NCI-H82 treated with DMSO at 0.1 percent for 48 hours (cell line): ENCODE measurements around the gene KIRREL3.

Experiments
- DNase-seq: peaks from one replicate; lab custom pipeline; 2025; ENCODE audit not compliant: unreplicated experiment; lab: John Stamatoyannopoulos, UW

The KIRREL3 gene

DNA sequence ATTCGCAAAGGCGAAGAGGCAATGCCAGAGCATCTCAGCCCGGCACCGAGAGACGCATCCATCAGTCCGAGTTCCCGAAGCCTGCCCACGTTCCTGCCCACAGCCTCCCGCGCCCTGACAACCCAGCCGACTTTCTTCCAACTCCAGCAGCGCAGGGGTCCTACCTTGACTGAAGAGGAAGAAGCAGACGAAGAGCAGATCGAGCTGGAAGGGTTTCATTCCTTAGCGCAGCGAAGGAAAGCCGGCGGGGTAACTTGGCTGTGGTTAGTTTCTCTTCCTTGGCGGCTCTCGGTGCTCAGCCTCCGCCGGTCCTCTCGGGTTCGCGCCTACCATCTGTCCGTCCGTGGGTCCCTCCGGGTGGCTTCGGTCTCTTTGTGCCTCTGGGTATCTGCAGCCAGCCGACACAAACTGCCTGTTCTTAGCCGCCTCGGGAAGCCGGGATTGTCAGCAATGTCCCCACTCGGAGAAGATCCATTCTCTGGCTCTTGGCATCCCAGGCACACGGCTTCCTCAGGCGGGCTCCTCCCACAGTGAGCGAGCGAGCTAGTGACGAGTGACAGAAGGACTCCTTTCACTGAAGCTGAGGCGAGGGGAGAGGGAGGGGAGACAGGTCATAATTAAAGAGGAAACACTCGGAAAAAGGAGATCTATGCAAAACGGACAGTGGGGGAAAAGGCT lies at the start of gene KIRREL3:
Gene KIRREL3 (minus strand): TSS at position 480 of the 678 bp plus-strand sequence.
- no peak for DNase-seq

DNA sequence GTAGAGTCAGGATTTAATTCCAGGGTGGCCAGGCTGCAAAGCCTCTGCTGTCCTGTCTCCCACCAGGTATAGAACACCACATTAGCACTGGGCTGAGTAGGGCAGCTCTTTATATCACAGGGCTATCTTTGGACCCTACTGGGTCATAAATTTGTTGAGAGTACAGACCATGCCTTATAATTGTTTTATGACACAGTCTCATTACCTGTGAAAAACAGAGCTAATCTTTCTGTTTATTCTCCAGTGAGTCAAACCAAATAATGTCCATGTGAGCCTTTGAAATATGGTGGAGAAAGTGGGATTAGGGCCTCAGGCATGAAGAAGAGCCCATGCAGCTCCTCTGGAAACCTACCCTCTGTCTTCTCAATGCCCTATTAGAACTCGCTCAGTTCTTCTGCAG lies 49.6 kb upstream of the KIRREL3 start:
- no peak for DNase-seq

DNA sequence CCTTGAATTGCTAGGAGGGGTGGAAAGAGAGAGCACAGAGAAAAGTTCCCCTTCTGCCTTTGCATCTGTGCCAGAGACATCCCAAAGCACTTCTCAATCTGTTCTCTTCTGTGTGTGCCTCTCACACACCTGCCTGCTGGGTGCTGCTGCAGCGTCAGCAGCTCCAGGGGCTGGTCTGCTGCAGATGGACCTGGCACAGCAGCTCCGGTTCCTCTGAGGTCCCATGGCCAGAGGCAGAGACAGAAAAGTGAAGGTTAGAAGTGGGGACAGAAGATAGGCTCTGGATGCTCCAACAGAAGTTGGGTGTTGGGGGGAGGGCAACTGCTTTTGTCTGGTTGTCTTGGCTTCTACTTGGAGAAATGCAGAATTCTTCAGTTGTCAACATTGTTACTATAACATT lies 48.9 kb upstream of the KIRREL3 start:
- DNase-seq: no peak

DNA sequence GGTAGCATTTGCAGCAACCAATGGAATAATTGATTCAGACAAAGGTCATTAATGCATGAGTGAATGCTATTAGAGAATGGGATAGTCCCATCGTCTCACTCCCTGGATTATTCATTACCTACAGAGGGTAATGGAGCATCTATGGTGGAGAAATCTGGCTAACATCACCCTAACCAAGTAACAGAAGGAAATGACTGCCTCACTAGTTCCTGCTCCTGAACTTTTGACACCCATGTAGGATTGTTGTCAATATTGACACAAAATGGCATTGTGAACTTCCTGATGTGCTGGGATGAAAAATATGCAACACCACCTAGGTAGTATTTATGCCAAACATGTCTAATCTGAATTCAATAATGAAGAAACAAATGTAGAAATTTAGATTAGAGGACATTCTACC lies 44.0 kb upstream of the KIRREL3 start:
- DNase-seq: no peak

DNA sequence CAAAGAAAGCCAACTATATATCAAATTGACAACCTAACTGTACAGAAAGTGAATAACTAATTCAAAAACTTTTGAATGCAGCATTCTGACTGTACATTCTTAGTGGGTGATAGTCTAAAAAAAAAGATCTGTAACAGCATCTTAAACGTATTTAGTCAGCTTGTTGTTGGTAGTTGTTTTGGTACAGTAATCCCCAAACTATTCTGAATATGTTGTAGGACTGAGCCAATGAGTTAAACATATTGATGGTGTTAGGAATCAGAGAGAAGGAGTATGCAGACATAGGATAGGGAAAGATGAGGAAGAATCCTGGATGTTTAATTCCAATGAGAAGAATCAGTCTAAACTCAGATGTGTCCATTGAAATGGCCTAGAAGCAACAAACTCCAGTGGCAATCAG lies 41.9 kb upstream of the KIRREL3 start:
- DNase-seq: no peak

DNA sequence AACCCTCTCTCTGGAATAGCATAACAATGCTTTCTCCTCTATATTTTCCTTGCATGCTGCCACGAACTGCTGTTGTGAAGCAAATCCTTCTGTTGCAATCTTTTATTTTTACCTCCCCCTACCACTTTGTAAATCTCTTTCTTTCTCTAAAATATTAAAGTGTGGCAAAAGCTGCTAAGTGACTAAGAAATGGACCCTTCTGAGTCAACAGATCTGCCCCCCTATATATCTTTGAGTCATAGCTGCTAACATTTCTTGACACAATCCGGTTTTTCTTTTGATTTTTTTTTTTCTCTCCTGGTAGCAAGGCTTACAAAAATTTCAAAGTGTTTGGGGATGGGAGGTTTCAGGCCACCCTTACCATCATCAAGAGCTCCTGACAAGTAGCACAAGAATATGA lies 39.0 kb upstream of the KIRREL3 start:
- no peak for DNase-seq

DNA sequence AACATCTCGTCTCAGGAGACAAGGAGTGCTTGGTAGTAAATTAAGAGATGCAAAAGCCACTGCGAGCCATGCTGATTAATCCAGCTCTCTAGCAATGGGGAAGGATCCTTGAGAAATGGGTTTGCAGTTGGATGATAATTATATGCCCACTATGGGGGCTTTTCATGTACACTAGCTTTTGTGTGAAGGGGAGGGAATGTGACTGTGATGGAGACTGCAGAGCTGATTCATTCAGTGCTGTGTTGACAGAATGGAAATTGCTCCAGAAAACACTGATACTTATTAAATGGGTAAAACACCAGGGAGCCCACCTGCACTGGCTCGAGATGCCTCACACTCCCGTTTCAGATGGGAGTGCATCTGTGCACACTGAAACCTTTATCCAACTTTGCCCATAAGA lies 37.0 kb upstream of the KIRREL3 start:
- no peak for DNase-seq

DNA sequence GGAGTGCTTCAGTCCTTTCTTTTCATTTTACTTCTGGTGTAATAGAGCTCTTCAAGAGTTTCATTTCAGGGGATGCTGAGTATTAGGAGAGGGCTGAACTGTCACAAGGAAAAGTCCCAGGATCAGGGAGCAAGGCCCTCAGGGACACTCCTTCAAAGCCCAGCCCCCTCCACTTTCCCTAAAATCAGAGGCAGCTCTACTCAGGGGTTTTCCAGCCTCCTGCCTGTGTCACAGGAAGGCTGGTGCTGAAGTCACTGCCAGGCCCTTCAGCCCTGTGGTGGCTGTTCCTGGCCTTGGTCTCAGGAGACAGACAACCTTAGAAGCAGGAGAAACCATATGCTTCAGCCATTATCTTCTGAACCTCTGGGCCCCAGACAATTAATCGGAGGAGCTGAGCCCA lies 36.4 kb upstream of the KIRREL3 start:
- DNase-seq: no peak

DNA sequence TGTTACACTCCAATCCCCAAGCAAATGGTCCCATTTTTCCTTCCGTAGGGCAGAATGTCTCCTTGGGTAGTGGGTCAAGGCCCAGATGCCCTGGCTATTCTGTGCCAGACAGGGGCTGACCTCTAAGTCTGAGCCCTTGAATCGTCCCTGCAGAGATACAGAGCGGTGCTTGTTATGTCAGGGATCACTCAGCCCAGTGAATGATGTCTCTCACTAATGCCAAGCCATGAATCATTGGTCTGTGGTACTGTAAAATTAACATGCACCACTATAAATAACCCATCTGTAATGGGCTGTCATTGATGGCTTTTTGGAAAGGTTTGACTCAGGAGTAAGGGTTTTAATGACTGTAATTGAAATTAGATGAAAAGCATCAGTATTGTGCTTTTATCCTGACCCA lies 35.3 kb upstream of the KIRREL3 start:
- no peak for DNase-seq

DNA sequence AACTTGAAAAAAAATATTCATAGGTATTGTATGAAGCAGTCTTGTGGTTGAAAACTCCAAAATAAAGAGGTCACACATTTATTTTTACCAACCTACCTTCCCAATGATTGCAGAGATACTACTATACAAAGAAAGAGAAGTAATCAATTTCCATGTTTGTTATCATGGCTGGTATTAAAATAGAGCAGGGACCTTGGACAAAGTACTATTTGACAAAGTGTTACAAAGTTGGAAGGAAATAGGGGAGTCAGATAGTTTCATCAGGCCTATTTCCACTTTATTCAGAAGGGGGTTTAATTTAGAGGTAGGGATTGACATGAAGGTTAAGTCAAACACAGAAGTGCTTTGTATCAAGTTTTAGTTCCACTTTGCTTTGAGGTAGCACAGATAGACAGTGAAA lies 34.4 kb upstream of the KIRREL3 start:
- no peak for DNase-seq

DNA sequence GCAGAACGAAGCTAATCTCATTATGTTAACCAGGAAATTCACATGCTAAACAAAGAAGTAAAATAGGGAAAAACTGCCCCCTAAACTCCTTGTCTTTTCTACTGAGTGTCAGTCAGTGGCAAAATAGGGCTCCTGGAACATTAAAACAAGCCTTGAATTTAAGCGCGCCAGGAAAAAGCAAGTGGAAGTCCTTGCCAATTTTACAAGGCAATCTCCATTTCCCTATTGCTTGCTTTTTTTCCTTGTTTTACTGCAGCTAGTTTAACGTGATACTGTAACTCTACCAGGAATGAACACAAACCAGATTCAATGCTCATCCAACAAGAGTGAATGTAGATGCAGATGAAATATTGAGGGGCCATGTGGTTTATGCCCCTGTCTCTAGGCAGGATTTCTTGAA lies 28.1 kb upstream of the KIRREL3 start:
- no peak for DNase-seq

DNA sequence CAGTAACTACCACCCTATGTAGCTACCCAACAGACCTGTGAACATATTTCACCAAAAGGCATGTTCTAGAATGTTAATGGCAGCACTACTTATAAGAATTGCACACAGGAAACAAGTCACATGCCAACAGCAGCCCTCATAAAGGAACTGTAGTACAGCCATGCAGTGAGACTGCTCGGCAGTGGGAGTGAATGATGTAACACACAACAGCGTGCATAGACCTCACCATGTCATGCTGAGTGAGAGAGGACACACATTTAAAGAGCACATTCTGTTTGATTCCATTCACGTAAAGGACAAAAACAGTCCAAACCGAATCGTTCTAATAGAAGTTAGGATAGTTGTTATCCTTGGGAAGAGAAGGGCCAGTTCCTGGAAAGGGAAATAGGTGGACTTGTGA lies 27.2 kb upstream of the KIRREL3 start:
- no peak for DNase-seq

DNA sequence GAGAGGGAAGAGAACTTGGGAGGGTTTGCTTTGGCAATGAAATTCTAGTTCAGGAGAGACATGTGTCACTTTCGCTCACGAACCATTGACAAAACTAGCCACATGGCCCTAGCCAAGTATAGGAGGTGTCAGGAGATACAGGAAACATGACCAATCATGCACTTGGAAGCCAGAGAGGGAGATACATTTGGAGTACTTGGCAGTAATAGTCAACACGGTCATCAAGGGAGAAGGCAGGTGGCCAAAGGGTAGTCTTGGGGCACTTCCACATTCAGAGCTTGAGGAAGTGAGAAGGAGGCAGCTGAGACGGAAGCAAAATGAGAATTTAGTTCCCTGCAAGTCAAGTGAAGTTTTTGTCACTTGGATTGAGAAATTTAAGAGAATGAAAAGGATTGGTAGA lies 26.4 kb upstream of the KIRREL3 start:
- no peak for DNase-seq

DNA sequence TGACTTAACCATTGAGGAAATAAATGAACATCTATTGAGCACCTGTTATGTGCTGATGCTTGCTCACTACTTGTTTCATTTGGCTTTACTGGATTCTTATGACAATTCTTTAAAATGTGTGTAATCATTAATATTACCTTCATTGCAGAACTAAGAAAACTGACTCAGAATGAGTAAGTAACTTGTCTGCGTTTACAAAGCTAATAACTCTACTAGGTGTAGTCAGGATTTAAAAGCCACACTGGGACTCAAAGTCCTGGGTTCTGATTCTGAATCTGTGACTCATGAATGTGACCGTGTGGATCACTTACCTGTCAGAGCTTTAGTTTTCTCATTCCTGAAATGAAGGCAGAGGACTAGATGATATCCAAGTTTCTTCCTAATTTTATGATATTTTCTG lies 23.4 kb upstream of the KIRREL3 start:
- DNase-seq: no peak

DNA sequence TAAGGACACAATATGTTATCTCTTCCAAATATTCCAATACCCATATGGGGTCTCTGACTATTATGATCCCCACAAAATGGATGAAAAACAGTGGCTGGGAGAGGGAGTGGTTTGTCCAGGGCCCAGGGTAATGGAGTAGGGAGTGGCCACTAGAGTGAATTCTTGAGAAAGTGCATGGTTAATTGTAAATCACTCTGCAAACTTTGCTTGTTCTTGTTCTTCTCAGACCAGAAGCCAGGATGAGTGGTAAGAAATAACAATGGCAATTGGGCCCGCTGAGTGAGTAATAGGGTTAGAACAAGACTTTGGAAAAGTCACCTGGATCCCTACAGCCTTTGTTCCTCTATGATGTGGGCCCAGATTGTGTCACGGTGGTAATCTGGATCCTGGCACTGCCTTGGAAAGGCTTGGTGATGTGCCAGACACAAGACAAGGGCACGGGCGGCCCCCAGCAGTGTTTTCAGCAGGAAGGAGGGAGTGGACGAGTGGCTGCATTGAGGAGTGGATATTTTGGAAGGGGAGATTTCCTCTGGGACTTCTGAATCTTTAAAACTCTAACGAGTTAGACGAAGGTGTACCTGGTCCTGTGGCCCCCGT lies 18.2 kb upstream of the KIRREL3 start:
- DNase-seq: no peak

DNA sequence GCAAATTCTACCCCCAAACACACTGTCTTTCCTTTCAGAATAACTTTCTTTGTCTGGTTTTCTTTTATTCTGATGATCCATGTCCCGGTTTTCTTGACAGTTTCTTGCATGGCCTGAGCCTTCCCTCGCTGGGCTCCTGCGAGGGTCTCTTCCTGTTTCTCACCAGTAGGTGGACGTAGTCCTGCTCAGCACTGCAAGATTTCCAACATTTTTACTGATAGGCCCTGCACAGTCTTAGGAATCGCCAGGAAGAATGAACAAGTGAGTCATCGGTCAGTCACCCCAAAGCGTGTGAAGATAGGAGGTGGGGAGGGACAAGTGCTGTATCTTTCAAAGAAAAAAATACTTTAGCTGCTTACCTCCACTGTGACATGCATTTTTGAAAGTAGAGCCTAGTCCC lies 16.9 kb upstream of the KIRREL3 start:
- DNase-seq: no peak

DNA sequence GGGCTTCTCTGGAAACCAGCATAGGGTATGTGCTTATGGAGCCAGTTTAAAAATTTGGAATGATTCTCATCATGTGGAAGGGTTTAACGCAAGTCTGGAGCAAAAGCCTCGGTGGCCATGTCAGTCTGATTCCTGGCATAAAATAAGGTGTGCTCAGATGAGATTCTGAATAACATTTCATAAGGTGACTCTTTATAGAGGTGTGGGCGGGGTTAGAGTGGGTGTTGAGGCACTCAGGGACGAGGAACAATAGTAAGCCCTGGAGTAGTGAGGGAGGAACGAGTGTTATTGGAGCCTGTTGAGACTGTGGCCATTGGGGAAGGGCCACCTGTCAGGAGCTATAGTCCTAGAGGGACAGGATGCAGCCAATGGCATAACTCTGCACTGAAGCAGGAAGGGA lies 13.0 kb upstream of the KIRREL3 start:
- DNase-seq: no peak

DNA sequence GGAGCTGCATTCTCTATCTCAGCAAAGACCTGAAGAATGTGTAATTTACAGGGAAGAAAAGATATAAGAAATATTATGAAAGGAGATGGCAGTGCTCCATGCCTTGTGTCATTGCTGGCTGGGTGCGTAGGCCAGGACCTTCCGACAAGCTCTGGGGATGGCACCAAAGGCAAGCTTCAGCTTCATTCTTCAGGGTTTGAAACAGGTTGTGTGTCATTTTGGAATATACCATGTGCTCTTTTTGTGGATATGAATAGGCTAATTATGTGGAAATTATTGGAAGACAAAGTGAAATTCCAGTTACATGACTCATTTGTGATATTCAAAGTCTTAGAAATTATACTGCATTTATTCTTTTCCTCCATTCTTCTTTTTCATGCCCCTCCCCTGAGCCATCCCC lies 5.7 kb upstream of the KIRREL3 start:
- DNase-seq: no peak

DNA sequence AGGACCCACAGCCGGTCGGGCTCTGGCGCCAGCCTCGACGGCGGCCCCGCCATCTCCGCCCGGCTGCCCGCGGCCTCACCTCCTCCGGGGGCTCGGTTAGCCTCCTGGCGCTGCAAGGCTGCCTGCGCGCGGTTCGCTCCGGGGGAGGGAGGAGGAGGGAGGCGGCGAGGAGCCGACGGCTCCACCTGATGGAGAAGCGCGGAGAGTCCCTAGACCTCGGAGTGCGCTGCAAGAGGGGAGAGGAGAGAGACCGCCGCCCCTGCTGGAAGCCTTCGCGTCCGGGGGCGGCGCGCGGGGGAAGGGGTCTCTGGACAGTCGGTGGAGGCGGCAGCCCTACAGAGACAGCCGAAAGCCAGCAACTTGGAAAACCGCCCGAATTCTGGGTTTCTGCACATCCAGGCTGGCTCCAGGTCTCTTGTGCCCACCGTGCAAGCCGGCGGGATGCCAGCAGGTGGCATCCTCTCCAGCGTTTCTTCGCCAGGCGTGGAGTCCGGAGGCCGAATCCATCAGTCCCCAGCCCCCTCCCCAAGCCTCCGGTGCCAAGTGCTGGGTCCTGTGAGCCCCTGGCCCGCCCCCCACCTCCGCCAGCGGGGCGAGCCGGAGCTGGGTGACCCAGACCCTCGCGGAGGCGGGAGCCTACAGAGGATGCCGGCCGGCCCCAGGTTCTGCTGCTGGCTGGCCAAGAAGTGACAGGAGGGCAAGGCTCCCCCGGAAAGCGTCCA lies 2.9 kb upstream of the KIRREL3 start:
- no peak for DNase-seq

DNA sequence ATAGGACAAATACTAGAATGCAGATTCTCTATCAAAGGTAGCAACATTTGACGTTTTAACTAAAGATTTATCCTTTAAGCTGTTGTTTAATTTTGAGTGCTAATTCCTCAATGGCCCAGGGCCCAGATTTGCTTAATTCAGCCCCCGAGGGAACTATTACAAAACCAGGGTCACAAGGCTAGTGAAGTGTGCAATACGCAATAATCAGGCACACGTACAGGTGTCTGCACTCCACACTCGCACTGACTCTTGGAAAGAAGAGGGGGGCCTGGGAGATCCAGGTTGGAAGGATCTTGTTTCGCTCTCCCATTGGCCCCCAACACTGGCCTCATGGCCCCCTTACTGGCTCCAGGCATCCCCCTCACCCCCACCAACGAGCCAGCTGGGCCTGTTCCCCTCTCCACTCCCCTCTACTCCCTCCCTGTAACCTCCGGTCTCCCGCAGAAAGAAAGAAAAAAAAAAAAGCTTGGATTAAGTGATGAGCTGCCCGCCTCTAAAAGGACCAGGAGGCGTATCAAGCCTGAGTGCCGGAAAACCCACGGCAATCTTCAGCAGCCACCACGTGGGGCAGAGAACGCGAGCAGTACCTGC lies 2.2 kb upstream of the KIRREL3 start:
- DNase-seq: peak; percentile 29

DNA sequence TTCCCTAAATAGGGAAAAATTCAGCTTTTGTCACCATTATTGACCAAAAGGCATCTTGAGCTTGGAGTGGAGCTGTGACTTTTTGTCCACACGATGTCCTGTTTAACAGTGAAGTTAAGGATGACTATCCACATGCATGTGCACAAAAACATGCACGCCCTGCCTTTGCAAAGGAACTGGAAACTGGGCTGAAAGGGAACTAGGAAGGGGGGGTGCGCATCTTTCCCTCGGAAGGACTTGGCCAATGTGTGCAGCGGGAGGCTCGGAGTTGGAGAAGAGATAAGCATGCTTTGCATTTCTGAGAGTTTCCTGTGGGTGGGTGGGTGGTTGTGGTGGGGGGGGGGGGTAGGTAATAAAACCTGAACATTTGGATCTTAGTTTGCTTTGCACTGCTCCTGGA lies 411 bp upstream of the KIRREL3 start:
- no peak for DNase-seq

DNA sequence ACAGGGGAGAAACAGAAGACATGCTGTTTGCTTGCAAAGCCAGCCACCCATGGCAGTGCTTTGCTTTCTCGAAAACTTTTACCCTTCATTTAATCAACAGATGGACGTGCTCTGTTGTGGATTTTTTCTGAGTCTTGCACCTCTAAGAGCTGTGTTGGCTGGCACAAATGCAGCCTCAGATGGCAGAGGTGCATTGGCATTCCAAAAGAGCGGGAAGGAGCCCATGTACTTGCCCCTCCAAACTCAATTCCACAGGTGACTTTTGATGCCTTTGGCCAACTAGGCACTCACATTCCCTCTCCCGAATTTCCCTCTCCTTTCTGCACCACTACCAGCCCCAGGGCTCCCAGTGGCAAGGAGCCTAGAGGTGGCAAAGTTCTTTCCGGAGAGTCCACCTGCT lies 1.2 kb downstream of the KIRREL3 start:
- DNase-seq: no peak
